ENCODE data around the gene PFDN4.

- TF ChIP-seq POLR2AphosphoS5 (IDR thresholded peaks at IDR 0.05), result no peak
- TF ChIP-seq CTCF (IDR thresholded peaks at IDR 0.05), result no peak
- TF ChIP-seq POLR2A (IDR thresholded peaks at IDR 0.05), result no peak
Measured at GRCh38 chr20:54262671-54263070, 54.8 kb downstream of the PFDN4 start.

All from upper lobe of left lung (tissue), 4 donors.